WI38 (cell line): ENCODE measurements around the gene GSTA1.
A peak's percentile ranks its signal among the peaks of the same experiment; 100 is the strongest.
"Not testable (repeated sequence)": the region's sequence is repeated elsewhere in the genome, so short reads cannot be mapped to it uniquely, and the experiment has no call there.

Source experiments
- H3K4me3 ChIP-seq: 2 replicates; pipeline ENCODE4 v1.5.1; 2011; ENCODE audit warnings: low read depth, mild to moderate bottlenecking, control low read depth, low read length
- CTCF ChIP-seq: IDR thresholded peaks from 2 replicates; pipeline ENCODE4 v1.5.1; 2012; ENCODE audit warnings: low read depth, mild to moderate bottlenecking, control low read depth, low read length

The GSTA1 gene

GRCh38 chr6:52803668-52804255, at the start of gene GSTA1:
Gene GSTA1 (minus strand): TSS chr6:52803816. CDS start chr6:52799267, 4,549 bp downstream.
- H3K4me3 ChIP-seq: not testable (repeated sequence)

GRCh38 chr6:52849137-52849536, 45.5 kb upstream of the GSTA1 start:
- no peak overlapping the region for H3K4me3 ChIP-seq
- no peak for TF ChIP-seq CTCF

- H3K4me3 ChIP-seq: no peak overlapping the region
- no peak for TF ChIP-seq CTCF
Observed at GRCh38 chr6:52846002-52846401, 42.4 kb upstream of the GSTA1 start.

- no peak overlapping the region for H3K4me3 ChIP-seq
- TF ChIP-seq CTCF: no peak
Observed at GRCh38 chr6:52843605-52844004, 40.0 kb upstream of the GSTA1 start.

GRCh38 chr6:52840763-52841585, 37.4 kb upstream of the GSTA1 start, which contains the start of gene GSTA5:
Gene GSTA5 (minus strand): TSS chr6:52840813.
- TF ChIP-seq CTCF: no peak

GRCh38 chr6:52839124-52840055, 35.8 kb upstream of the GSTA1 start:
- peak; percentile 70 for TF ChIP-seq CTCF
- H3K4me3 ChIP-seq: no peak overlapping the region

More at GRCh38 chr6:52840763-52841585, 37.4 kb upstream of the GSTA1 start, which contains the start of gene GSTA5:
- no peak within 1 kb of the TSS for H3K4me3 ChIP-seq

- no peak overlapping the region for H3K4me3 ChIP-seq
- no peak for TF ChIP-seq CTCF
Observed at GRCh38 chr6:52834481-52834880, 30.9 kb upstream of the GSTA1 start.

GRCh38 chr6:52830869-52831268, 27.3 kb upstream of the GSTA1 start:
- not testable (repeated sequence) for H3K4me3 ChIP-seq
